HG02571 (cell line): ENCODE results near the gene TPCN2.
A peak's percentile ranks its signal among the peaks of the same experiment; 100 is the strongest.

ENCODE experiments used
- ATAC-seq: cut with Tn5 transposase; IDR thresholded peaks from one replicate; pipeline ENCODE4 v1.9.1; 2021; ENCODE audit warnings: mild to moderate bottlenecking, moderate library complexity; ENCODE audit not compliant: unreplicated experiment

The TPCN2 gene

DNA sequence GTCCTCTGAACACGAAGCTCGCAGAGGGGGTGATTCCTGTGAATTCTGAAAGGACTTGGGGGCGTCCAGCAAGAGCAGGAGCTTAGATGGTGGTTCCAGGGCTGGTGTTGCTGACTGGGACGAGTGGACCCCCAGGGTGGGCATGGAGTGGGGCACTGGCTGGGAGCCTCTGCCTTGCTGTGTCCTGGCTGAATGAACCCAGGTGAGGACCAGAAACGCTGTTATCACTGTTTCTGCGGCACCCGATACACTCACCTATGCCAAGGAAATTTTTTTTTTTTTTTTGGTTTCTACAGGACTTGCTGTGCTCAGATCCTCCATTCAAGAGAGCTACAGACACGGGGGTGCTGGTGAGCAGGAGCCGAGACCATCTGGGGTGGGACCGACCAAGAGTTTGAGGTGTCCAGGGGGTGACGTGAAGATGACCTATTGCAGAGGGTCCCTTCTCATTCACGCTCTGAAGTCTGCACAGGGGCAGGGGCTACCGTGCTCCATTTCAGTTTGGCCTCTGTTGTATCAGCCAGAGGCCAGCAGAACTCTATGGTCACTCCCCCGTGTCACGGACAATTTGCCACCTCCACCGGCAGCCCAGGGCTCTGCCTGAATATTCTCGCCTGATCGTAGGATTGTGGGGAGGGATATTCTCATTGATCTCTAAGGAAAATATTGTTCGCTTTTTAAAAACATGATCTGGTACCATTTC lies 110.6 kb downstream of the TPCN2 start:
- ATAC-seq = no peak

- no peak for ATAC-seq
Measured at GRCh38 chr11:69160296-69161116, 111.8 kb downstream of the TPCN2 start.

DNA sequence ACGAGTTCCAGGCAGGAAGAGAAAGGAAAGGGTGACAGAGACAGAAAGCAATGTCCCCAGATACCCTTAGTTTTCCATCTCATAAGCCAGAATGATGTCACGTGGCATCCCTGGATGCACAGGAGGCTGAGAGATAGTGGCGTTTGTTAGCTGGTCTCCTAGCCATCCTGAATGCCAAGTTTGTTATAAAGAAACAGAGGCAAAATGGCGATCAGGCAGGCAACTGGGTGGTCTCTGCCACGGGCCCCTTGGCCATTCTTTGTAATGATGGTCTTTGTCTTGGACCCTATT lies 112.3 kb downstream of the TPCN2 start:
- ATAC-seq = no peak

- no peak for ATAC-seq
Measured at GRCh38 chr11:69162505-69162904, 113.8 kb downstream of the TPCN2 start.

- no peak for ATAC-seq
Measured at GRCh38 chr11:69163842-69164241, 115.1 kb downstream of the TPCN2 start.

GRCh38 chr11:69164824-69165223 lies 116.1 kb downstream of the TPCN2 start:
- no peak for ATAC-seq

DNA sequence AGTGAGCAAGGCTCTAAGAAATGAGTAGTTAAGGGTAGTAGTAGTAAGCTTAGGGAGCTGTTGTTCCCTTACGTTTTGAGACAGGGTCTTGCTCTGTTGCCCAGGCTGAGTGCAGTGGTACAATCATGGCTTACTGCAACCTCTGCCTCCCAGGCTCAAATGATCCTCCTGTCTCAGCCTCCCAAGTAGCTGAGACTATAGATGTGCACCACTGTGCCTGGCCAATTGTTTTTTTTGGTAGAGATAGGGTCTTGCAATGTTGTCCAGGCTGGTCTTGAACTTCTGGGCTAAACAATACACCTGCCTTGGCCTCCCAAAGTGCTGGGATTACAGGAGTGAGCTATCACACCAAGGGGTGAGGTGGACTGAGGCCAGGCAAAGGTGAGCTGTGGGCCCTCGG lies 117.0 kb downstream of the TPCN2 start:
- ATAC-seq = no peak

DNA sequence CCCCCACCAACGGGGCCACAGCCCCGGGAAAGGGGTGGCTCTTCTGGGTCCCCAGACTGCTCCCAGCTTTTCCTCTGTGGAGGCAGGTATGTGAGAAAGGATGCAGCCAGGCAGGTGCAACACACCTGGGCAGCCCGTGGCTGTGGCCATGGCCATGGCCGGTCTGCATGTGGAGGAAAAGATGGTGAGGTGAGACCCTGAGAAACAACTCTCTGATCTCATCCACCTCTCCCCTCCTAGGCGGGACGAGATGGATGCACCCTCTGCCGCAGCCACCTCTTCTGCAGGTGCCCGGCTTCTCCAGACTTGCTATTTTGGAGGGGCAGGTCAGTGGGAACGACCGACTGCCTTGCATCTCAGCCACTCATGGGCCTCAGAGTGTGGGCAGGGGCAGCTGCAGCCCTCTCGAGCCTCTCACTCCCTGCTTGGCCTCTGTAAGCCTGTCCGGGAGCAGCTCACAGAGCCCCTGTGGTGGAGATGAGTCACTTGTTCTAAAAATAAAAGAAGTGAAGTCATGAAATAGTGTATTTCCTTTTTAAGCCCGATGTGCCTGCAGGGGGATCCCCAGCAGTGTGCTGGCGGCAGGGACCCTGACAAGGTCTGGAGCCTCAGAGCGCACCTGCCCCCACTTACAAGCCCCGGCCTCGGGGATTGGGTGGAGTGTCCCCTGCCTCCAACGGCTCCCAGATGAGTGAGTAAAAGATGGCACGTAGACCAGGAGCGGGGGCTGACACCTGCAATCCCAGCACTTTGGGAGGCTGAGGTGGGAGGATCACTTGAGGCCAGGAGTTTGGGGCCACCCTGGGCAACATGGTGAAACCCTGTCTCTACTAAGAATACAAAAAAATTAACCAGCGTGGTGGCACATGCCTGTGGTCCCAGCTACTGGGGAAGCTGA lies 117.7 kb downstream of the TPCN2 start:
- ATAC-seq = peak; percentile 82

GRCh38 chr11:69167130-69167915 lies 118.6 kb downstream of the TPCN2 start:
- ATAC-seq = no peak

DNA sequence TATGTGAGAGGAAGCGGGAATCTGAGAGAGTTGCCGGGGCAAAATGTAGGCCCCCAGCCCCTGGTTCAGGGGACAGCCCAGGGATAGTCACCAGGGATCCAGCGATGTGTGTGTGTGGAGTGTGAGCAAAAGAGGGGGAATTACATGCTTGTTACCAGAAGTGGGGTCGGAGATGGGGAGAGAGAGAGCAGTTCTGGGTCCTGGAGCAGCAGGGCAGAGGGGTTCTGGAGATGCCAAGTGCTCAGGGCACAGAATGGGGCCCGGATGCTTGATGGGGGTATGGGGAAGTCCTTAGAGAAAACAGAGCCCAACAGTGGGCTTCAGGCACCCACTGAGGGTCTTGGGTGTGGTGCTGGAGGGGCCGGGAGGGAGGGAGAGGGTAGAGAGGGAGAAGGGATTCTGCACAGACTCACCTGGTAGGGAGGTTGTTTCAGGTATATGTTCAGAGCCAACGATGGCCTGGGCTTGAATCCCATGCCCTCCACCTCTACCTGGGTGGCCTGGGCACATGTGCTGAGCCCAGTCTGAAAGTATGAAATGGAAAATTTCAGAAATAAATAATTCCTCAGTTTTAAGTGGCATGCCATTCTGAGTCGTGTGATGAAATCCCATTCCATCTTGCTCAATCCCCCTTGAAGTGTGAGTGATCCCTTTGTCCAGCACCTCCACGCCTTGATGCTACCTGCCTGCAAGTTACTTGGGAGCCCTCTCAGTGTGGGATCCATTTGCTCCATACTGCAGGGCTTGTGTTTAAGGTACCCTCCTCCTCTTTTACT lies 119.4 kb downstream of the TPCN2 start:
- ATAC-seq = no peak

DNA sequence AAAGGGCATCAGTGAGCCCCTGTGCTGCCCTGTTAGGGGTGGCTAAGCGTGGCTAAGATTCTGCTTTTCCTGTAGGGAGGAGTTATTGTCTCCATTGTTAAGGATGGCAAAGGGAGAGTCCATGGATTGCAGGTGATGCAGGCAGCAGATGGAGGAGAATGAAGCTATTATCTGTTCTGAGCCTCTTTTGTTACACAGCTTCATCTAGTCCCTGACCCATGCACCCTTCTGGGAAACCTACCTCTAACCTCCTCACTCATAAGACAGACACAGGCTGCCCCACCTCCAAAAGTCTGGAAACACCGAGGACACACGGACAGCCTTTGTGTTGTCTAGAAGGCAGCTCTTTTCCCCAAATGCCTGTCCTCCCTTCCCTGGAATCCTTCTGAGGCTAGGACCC lies 120.7 kb downstream of the TPCN2 start:
- ATAC-seq = no peak

- no peak for ATAC-seq
Measured at GRCh38 chr11:69170704-69171103, 122.0 kb downstream of the TPCN2 start.

DNA sequence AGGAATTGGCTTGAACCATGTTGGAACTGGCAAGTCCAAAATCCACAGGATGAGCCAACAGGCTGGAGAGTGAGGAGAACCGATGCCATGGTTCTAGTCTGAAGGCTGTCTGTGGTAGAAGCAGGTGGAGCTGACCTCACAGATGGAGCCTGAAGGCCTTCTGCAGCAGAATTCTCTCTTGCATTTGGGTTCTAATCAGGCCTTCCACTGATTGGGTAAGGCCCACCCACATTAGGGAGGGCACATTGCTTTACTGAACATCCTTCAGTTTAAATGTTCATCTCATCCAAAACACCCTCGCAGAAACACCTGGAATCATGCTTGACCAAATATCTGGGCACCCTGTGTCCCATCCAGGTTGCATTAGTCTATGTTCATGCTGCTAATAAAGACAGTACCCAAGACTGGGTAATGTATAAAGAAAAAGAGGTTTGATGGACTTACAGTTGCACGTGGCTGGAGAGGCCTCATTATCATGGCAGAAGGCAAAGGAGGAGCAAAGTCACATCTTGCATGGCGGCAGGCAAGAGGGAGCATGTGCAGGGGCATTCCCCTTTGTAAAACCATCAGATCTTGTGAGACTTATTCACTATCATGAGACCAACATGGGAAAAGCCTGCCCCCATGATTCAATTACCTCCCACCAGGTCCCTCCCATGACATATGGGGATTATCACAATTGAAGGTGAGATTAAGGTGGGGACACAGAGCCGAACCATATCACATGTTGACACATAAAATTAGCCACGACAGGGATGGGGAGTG lies 122.9 kb downstream of the TPCN2 start:
- no peak for ATAC-seq

DNA sequence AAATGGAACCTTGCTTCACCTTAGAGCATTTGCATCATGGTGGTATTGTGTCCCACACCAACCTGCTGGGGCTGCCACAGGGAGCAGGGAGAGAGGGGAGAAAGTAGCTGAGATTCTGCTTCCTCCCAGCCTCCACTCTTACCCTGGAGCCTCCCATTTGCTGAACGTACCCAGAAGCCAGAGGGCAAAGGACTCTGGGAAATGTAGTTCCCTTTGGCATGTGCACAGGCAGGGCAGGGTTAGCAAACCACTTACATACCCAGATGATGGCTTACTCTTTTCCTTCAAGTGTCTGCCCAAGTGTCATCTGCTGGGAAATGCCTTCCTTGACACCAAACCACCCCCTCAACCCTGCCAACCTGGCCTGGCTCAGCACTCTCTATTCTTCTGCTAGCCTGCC lies 123.9 kb downstream of the TPCN2 start:
- no peak for ATAC-seq

DNA sequence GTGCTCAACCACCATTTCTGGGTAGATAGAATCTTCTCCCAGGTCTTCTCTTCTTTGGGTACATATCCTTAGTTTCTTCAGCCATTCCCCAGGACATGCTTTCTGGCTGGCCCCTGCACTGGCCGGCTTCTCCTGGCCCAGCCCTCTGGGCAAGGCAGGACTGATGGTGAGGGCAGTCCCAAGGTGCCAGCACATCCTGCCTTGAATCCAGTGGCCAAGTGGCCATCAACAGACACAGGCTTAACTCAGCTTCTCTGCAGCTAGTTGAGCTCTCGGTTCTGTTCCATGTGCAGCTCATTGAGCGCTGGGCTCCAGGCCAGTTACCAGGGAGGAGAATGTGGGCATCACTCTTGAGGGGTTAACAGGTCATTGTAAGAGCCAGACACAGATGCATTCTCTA lies 124.6 kb downstream of the TPCN2 start:
- no peak for ATAC-seq

DNA sequence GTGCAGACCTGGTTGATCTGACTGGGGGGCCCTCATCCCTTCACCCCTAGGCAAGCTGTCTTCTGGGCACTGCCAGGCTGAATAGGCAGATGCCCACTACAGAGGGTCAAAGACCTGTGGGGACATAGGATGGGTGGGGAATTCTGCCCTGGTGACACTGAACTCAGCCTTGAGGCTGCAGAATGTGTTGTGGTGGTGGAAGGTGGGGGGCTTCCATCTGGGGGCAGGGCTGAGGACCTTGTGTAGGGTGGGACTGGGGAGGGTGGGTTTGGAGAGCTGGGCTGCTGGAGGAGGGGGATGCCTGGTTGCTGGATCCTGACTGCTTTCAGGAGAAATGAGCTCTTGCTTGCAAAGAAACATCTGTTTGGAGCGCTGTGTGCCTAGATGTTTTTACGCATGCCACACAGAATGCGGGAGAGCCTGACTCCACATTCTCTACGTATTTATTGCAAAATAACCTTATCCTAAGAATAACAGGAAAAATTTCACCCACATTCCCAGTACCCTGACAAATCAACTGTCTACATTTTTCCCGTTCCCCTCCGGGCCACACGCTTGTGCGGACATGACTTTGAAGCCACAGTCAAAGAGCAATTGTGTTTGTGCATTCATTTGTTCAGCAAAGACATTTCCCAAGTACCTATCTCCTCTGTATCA lies 125.3 kb downstream of the TPCN2 start:
- no peak for ATAC-seq

DNA sequence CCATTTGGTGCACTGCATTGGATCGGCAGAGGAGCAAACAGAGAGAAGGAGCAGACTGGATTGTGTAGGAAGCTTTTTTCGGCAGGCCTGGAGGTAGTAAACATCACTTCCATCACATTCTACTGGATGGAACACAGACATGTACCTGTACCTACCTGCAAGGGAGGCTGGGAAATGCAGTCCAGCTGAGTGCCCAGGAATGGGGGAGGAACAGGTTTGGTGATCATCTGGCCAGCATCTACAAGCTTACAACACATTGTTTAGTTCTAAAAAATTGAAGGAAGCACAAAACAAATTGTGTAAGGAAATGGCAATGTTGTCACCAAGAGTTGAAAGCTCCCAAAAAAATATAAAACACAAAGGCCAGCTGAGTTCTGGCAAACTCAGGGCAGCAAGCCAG lies 126.1 kb downstream of the TPCN2 start:
- ATAC-seq = no peak

GRCh38 chr11:69178819-69179482 lies 130.2 kb downstream of the TPCN2 start:
- no peak for ATAC-seq
